OCI-LY3 (cell line): ENCODE data around the gene TEX29.

Experiments
- H2AFZ ChIP-seq: fragments of 200-600, 300-600 bp; shearing (Covaris generic); 2 replicates; pipeline ENCODE4 v1.6.0; 2014; ENCODE audit warnings: antibody characterized with exemption, low read depth, low read length
- H3K27ac ChIP-seq: fragments of 200-600, 300-600 bp; sonication (generic); 2 replicates; pipeline ENCODE4 v1.5.1; 2014; ENCODE audit warnings: mild to moderate bottlenecking, low read length, moderate library complexity, mixed read lengths
- H3K27me3 ChIP-seq: fragments of 200-600, 300-600 bp; sonication (generic); 2 replicates; pipeline ENCODE4 v1.6.1; 2014; ENCODE audit warnings: low read depth, low read length, mixed read lengths
- H3K36me3 ChIP-seq: fragments of 200-600, 300-600 bp; sonication (generic); replicated peaks from 2 replicates; pipeline ENCODE3; 2014; ENCODE audit warnings: low read depth, low read length, mixed read lengths
- H3K4me1 ChIP-seq: fragments of 300-600, 200-600 bp; sonication (generic); 2 replicates; pipeline ENCODE4 v1.6.1; 2014; ENCODE audit warnings: low read length, mixed read lengths
- H3K4me2 ChIP-seq: fragments of 200-600, 300-600 bp; sonication (generic); 2 replicates; pipeline ENCODE4 v1.6.1; 2014; ENCODE audit warnings: low read length, mixed read lengths
- H3K4me3 ChIP-seq: fragments of 300-600, 200-600 bp; sonication (generic); 2 replicates; pipeline ENCODE4 v1.5.1; 2014; ENCODE audit warnings: antibody characterized with exemption, mild to moderate bottlenecking, low read length, moderate library complexity
- H3K79me2 ChIP-seq: fragments of 300-600, 200-600 bp; shearing (Covaris generic); 2 replicates; pipeline ENCODE4 v1.6.1; 2014; ENCODE audit warnings: mild to moderate bottlenecking, low read length, mixed read lengths
- H3K9ac ChIP-seq: fragments of 300-600, 200-600 bp; shearing (Covaris generic); 2 replicates; pipeline ENCODE4 v1.6.0; 2014; ENCODE audit warnings: mild to moderate bottlenecking, low read length, moderate library complexity
- H3K9me3 ChIP-seq: fragments of 200-600, 300-600 bp; shearing (Covaris generic); 2 replicates; pipeline ENCODE4 v1.6.1; 2014; ENCODE audit warnings: low read length, mixed read lengths; ENCODE audit not compliant: insufficient read depth
- H4K20me1 ChIP-seq: fragments of 200-600, 300-600 bp; sonication (generic); 2 replicates; pipeline ENCODE4 v1.6.1; 2016; ENCODE audit warnings: low read length, mixed read lengths; ENCODE audit not compliant: insufficient read depth
- CTCF ChIP-seq: fragments of 200-600, 300-600 bp; sonication (generic); IDR thresholded peaks from 2 replicates; pipeline ENCODE4 v1.5.1; 2014; ENCODE audit warnings: antibody characterized with exemption, low read length, low read depth
- EZH2phosphoT487 ChIP-seq: fragments of 200-600 bp; shearing (Covaris generic); IDR thresholded peaks from 2 replicates; pipeline ENCODE4 v1.6.1; 2018; ENCODE audit warnings: antibody characterized with exemption, mixed run types, low read depth

TEX29 gene

GRCh38 chr13:111388851-111389500, 68.5 kb downstream of the TEX29 start:
- H3K9ac ChIP-seq: no peak overlapping the region
- no peak overlapping the region for H2AFZ ChIP-seq
- H3K27me3 ChIP-seq: peaks cover 12% of the 10 kb centered on the region; the same call in 1 of the 2 replicates
- H3K4me3 ChIP-seq: no peak overlapping the region
- no peaks in the 10 kb centered on the region for H3K36me3 ChIP-seq
- TF ChIP-seq EZH2phosphoT487 (no peak), CTCF (no peak)
- no peaks in the 10 kb centered on the region for H3K9me3 ChIP-seq
- H3K79me2 ChIP-seq: no peaks in the 10 kb centered on the region
- no peak overlapping the region for H3K27ac ChIP-seq
- peaks cover 5% of the 10 kb centered on the region; the same call in 1 of the 2 replicates for H3K4me1 ChIP-seq
- no peak overlapping the region for H3K4me2 ChIP-seq
- H4K20me1 ChIP-seq: no peaks in the 10 kb centered on the region

GRCh38 chr13:111389621-111390521, 69.4 kb downstream of the TEX29 start:
- H3K4me1 ChIP-seq: peaks cover 5% of the 10 kb centered on the region; the same call in 1 of the 2 replicates
- H3K27me3 ChIP-seq: peaks cover 12% of the 10 kb centered on the region; the same call in 1 of the 2 replicates
- no peak overlapping the region for H2AFZ ChIP-seq
- no peak overlapping the region for H3K4me2 ChIP-seq
- TF ChIP-seq CTCF (no peak), EZH2phosphoT487 (no peak)
- H3K9ac ChIP-seq: no peak overlapping the region
- no peaks in the 10 kb centered on the region for H3K36me3 ChIP-seq
- H3K79me2 ChIP-seq: no peaks in the 10 kb centered on the region
- H3K4me3 ChIP-seq: no peak overlapping the region
- H3K27ac ChIP-seq: no peak overlapping the region
- no peaks in the 10 kb centered on the region for H3K9me3 ChIP-seq
- H4K20me1 ChIP-seq: no peaks in the 10 kb centered on the region

- Histone ChIP-seq H3K9ac (no peak overlapping the region), H4K20me1 (no peaks in the 10 kb centered on the region)
These were observed 70.3 kb downstream of the TEX29 start for GRCh38 chr13:111390522-111391270.

More at GRCh38 chr13:111390522-111391270, 70.3 kb downstream of the TEX29 start:
- peaks cover 12% of the 10 kb centered on the region; the same call in 1 of the 2 replicates for H3K27me3 ChIP-seq
- no peak overlapping the region for H3K4me2 ChIP-seq
- peaks cover 5% of the 10 kb centered on the region; the same call in 1 of the 2 replicates for H3K4me1 ChIP-seq
- no peak overlapping the region for H3K4me3 ChIP-seq
- H3K36me3 ChIP-seq: no peaks in the 10 kb centered on the region
- no peaks in the 10 kb centered on the region for H3K9me3 ChIP-seq
- no peak for TF ChIP-seq CTCF
- no peak for TF ChIP-seq EZH2phosphoT487
- H3K79me2 ChIP-seq: no peaks in the 10 kb centered on the region
- no peak overlapping the region for H3K27ac ChIP-seq
- H2AFZ ChIP-seq: no peak overlapping the region
